Measurements from ENCODE around the gene MTRR. TPM values are rescaled to one million over a fixed set of nuclear protein-coding genes. Genes with fewer than 3 reads are reported as not detected.

Gene MTRR
- total and polyA plus RNA-seq, 9 of the 15 experiments (the other 6 are each of a cell fraction or from before 2014, with no cell fraction given) = 39.3 to 84.6 (median 66.2) TPM

GRCh38 chr5:7868773-7869473, at the start of gene MTRR, which contains the start of gene FASTKD3 (continued):
- no peak for TF ChIP-seq GTF3C2 (IDR thresholded peaks at IDR 0.05; ENCODE audit: borderline replicate concordance, extremely low read depth, insufficient read length)
- no peak for TF ChIP-seq ZBTB40 (IDR thresholded peaks at IDR 0.05)
- no peak for TF ChIP-seq ZBTB40 (CRISPR knock-in tag; IDR thresholded peaks at IDR 0.05)
- no peak for TF ChIP-seq IRF1 (CRISPR knock-in tag; IDR thresholded peaks at IDR 0.05; ENCODE audit: borderline replicate concordance)
- 0 out of 2 replicates have a peak, but pooled peaks have one; percentile 6 for TF ChIP-seq SP1 (CRISPR knock-in tag; IDR thresholded peaks at IDR 0.05)
- no peak for TF ChIP-seq NR0B1 (IDR thresholded peaks at IDR 0.05; ENCODE audit: partially characterized antibody)
- peak; percentile 4; the same call in 1 of the 2 replicates for TF ChIP-seq ZNF232 (CRISPR knock-in tag; IDR thresholded peaks at IDR 0.05)
- TF ChIP-seq HMG20A (CRISPR knock-in tag; conservative IDR thresholded peaks at IDR 0.05) = no peak
- no peak for TF ChIP-seq E2F4 (CRISPR knock-in tag; IDR thresholded peaks at IDR 0.05; ENCODE audit: low read depth)
- TF ChIP-seq RBBP5 (IDR thresholded peaks at IDR 0.05; ENCODE audit: borderline replicate concordance, insufficient read depth, low read length, poor library complexity, severe bottlenecking) = peak; percentile 99

Data from K562 (cell line).